Measurements from ENCODE around the gene PCBP3.

DNA sequence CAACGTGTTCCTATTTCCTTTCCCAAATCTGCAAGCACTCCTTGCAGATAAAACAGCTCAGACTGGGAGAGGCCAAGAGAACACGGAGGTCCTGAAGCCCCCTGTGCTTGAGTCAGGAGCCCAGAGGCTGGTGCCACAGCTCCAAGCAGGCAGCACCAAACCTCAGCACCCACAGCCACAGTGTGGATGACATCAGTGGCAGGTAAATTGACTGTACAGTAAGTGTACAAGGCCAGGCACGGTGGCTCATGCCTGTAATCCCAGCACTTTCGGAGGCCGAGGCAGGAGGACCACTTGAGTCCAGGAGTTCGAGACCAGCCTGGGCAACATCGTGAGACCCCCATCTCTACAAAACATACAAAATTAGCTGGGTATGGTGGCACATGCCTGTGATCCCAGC is 336.1 kb downstream of the PCBP3 start:
- TF ChIP-seq, protein P1, sequence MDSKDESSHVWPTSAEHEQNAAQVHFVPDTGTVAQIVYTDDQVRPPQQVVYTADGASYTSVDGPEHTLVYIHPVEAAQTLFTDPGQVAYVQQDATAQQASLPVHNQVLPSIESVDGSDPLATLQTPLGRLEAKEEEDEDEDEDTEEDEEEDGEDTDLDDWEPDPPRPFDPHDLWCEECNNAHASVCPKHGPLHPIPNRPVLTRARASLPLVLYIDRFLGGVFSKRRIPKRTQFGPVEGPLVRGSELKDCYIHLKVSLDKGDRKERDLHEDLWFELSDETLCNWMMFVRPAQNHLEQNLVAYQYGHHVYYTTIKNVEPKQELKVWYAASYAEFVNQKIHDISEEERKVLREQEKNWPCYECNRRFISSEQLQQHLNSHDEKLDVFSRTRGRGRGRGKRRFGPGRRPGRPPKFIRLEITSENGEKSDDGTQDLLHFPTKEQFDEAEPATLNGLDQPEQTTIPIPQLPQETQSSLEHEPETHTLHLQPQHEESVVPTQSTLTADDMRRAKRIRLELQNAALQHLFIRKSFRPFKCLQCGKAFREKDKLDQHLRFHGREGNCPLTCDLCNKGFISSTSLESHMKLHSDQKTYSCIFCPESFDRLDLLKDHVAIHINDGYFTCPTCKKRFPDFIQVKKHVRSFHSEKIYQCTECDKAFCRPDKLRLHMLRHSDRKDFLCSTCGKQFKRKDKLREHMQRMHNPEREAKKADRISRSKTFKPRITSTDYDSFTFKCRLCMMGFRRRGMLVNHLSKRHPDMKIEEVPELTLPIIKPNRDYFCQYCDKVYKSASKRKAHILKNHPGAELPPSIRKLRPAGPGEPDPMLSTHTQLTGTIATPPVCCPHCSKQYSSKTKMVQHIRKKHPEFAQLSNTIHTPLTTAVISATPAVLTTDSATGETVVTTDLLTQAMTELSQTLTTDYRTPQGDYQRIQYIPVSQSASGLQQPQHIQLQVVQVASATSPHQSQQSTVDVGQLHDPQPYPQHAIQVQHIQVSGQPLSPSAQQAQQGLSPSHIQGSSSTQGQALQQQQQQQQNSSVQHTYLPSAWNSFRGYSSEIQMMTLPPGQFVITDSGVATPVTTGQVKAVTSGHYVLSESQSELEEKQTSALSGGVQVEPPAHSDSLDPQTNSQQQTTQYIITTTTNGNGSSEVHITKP (CRISPR knock-in tag; IDR thresholded peaks at IDR 0.05; ENCODE audit: low read depth): no peak
- no peak for TF ChIP-seq POLR2AphosphoS2 (IDR thresholded peaks at IDR 0.05; ENCODE audit: low read depth, low read length)

Data from HepG2 (cell line).